GM12873 (cell line): ENCODE results near the gene ROPN1L.

Experiments
- TF ChIP-seq, protein P1 (sequence below): IDR thresholded peaks from 2 replicates; pipeline ENCODE4 v1.5.1; 2012; ENCODE audit warnings: low read depth, mild to moderate bottlenecking, moderate library complexity, low read length, control low read depth; ENCODE audit not compliant: insufficient read depth; ENCODE audit errors: missing control alignments

Gene ROPN1L

DNA sequence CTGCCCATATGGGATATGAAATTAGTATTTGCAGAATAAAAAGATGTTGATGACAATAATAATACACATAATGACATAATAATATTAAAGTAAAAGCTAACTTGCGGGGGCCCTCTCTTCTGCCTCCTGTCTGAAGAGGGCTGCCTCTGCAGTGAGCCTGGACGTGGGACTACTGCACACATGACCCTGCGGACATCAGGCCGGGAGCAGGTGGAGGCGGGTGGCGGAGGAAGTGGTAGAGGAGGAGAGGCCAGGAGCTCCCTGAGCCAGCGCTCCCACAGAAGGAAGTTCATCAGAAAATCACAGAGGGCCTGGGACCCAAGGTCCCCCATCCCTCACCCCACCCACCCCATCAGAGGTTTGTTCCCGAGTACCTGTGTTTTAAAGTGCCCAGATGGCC lies 60.5 kb downstream of the ROPN1L start:
- TF ChIP-seq, protein P1, sequence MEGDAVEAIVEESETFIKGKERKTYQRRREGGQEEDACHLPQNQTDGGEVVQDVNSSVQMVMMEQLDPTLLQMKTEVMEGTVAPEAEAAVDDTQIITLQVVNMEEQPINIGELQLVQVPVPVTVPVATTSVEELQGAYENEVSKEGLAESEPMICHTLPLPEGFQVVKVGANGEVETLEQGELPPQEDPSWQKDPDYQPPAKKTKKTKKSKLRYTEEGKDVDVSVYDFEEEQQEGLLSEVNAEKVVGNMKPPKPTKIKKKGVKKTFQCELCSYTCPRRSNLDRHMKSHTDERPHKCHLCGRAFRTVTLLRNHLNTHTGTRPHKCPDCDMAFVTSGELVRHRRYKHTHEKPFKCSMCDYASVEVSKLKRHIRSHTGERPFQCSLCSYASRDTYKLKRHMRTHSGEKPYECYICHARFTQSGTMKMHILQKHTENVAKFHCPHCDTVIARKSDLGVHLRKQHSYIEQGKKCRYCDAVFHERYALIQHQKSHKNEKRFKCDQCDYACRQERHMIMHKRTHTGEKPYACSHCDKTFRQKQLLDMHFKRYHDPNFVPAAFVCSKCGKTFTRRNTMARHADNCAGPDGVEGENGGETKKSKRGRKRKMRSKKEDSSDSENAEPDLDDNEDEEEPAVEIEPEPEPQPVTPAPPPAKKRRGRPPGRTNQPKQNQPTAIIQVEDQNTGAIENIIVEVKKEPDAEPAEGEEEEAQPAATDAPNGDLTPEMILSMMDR = no peak

DNA sequence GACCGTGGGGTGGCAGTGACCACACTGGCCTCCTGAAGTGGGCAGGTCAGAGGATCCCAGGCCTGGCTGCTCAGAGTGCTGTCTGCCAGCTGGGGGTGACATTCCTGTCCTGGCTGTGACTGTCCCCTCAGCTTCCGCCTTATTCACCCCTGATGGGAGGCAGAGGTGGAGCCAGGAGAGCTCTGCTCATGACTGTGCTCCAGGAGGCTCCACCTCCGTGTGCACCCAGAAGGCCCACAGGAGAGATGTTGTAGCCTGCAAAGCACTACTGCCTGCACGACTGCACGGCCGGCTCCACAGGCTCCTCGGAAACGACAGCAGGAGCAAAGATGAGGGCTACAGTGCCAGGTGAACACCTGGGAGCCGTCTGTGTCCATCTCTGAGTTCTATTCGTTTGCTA lies 60.9 kb downstream of the ROPN1L start:
- TF ChIP-seq, protein P1 = no peak

DNA sequence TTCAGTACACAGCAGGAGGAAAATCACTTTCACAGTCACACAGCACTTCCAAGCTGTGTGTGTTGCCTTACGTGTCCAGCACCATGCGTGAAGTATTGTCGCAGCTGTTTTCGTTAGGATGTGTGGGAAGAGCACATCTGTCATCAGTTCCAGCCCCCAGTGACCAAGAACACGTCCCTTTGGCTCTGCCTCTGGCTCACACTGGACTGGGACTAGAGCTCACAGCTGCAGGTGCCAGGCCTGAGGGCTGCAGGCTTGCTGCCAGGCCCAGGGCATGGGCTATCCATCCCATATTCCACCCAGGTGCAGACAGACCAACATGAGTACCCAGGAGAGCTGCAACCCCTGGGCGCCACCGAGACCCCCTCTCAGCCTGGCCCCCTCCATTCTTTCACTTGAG lies 61.6 kb downstream of the ROPN1L start:
- TF ChIP-seq, protein P1 = no peak

DNA sequence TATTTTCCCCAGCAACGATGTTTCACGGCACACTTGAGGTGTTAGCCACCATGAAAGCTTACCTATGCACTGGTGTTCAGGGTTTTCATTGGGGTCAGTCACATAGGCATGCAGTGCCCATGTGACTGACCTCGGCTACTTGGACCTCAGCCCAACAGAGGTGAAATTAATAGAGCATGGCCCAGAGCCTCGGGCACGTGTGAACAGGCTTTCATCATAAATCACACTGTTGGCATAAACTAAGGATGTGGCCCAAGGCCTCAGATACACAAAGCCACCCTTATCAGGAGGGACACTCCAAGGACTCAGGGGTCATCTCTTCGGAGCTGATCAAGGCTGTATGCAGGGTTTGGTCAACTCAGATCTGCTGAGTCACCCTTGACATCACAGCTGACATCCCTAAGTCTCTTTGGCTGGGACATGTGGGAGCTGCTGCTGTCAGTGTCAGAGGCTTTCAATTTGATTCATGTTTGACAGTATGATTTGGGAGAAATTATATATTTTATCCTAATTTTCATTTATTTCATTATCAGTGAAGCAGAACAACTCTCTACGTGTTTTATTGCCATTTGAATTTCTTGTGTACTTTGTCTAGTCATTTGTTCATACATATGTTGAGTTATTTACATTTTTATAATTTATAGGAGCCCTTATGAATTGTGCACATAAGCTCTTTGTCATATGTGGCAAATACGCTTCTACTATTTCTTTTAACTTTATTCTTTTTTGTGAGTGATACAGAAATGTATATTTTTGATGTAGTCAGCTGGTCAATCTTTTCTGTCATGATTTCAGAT lies 62.5 kb downstream of the ROPN1L start:
- TF ChIP-seq, protein P1 = no peak

DNA sequence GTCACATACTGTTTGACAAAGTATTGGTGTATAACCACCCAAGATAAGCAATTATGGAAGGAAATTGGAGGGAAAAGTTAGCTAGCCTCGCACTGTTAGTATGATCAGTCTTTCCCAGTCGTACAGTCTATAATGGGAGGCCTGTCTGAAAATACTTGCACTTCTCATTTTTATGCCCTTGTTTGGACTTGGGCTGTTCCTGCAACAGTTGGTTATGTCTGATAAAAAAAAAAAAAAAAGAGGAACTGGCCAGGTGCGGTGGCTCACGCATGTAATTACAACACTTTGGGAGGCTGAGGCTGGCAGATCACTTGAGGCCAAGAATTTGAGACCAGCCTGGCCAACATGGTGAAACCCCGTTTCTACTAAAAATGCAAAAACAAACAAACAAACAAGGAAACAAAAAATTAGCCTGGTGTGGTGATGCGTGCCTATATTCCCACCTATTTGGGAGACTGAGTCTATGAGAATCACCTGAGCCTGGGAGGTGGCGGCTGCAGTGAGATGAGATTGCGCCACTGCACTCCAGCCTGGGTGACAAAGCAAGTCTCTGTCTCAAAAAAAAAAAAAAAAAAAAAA lies 63.9 kb downstream of the ROPN1L start:
- TF ChIP-seq, protein P1 = no peak

DNA sequence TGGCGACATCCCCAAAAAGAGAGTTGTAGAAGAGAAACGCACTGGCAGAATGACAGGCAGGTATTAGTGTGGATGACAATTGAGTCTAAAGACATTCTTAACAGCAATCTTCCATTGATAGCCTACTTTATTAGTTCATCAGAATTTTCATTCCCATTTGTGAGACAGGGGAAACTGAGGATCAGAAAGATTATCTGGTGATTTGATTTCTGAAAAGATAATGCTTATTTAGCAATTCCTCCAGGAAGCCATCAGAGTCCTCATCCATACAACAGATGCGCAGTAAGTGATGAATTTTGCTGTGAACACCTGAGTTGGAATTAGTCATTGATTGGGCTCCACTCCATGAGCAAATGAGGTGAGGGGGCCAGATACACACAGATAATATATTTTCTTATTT lies 64.9 kb downstream of the ROPN1L start:
- TF ChIP-seq, protein P1 = no peak

DNA sequence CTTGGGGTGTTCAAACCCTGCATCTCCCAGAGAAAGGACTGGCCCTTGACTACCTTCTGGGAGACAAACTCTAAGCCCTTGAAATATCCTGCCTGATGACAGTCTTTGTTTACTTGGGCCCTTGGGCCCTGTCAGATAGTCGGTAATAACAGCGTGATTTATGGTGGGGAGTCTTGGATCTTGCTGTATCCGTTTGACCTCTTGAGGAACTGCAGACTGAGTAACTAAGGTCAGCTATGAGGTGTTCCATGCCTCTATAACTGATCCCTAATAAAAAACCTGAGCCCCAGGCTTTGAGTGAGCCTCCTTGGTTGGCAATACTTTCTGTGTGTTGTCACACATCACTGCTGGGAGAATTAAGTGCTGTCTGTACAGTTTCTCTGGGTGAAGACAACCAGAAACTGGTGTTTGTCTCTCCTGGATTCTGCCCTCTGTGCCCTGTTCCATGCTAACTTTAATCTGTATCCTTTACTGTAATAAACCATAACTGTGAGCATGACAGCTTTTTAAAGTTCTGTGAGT lies 66.0 kb downstream of the ROPN1L start:
- TF ChIP-seq, protein P1 = no peak
